Smooth muscle cell (in vitro differentiated cells): ENCODE data around the gene NEIL3. TPM values are rescaled to one million over a fixed set of nuclear protein-coding genes. Genes with fewer than 3 reads are reported as not detected.
"Not testable (repeated sequence)": the region's sequence is repeated elsewhere in the genome, so short reads cannot be mapped to it uniquely, and the experiment has no call there.

Experiments used
- DNase-seq: peaks from one replicate; lab custom pipeline; 2025; ENCODE audit not compliant: unreplicated experiment; lab: John Stamatoyannopoulos, UW
- H2AFZ ChIP-seq: fragments of 200-600 bp; sonication (generic); 2 replicates; pipeline ENCODE4 v1.6.0; 2016; ENCODE audit warnings: antibody characterized with exemption, low read depth, mild to moderate bottlenecking
- H3F3A ChIP-seq: fragments of 200-600 bp; sonication (generic); 2 replicates; pipeline ENCODE4 v1.6.0; 2017; ENCODE audit warnings: antibody characterized with exemption, low read depth
- H3K27ac ChIP-seq: fragments of 200-600 bp; sonication (generic); 2 replicates; pipeline ENCODE4 v1.5.1; 2016; ENCODE audit warnings: low read depth, mild to moderate bottlenecking
- H3K27me3 ChIP-seq: fragments of 200-600 bp; sonication (generic); 2 replicates; pipeline ENCODE4 v1.6.1; 2016; ENCODE audit warnings: low read depth, mild to moderate bottlenecking
- H3K36me3 ChIP-seq: fragments of 200-600 bp; sonication (generic); 2 replicates; pipeline ENCODE4 v1.5.1; 2016; ENCODE audit warnings: low read depth
- H3K4me1 ChIP-seq: fragments of 200-600 bp; sonication (generic); 2 replicates; pipeline ENCODE4 v1.5.1; 2016; ENCODE audit warnings: low read depth
- H3K4me2 ChIP-seq: fragments of 200-600 bp; sonication (generic); 2 replicates; pipeline ENCODE4 v1.6.0; 2016; ENCODE audit warnings: mild to moderate bottlenecking
- H3K4me3 ChIP-seq: fragments of 200-600 bp; sonication (generic); 2 replicates; pipeline ENCODE4 v1.5.1; 2016; ENCODE audit warnings: mild to moderate bottlenecking
- H3K79me2 ChIP-seq: fragments of 200-600 bp; sonication (generic); 2 replicates; pipeline ENCODE4 v1.6.0; 2016; ENCODE audit warnings: low read depth, mild to moderate bottlenecking
- H3K9ac ChIP-seq: fragments of 200-600 bp; sonication (generic); 2 replicates; pipeline ENCODE4 v1.6.0; 2016; ENCODE audit warnings: low read depth
- H3K9me3 ChIP-seq: fragments of 200-600 bp; sonication (generic); replicated peaks from 2 replicates; pipeline ENCODE4 v1.5.1; 2016; ENCODE audit warnings: low read depth
- H4K20me1 ChIP-seq: fragments of 200-600 bp; sonication (generic); 2 replicates; pipeline ENCODE4 v1.6.0; 2016; ENCODE audit warnings: low read depth
- CTCF ChIP-seq: fragments of 200-600 bp; sonication (generic); IDR thresholded peaks from 2 replicates; pipeline ENCODE4 v1.5.1; 2017; ENCODE audit warnings: borderline replicate concordance, mild to moderate bottlenecking, antibody characterized with exemption; ENCODE audit not compliant: insufficient read depth, poor library complexity, severe bottlenecking
- WGBS: methylation state at CpG from one replicate; pipeline ENCODE4 v1.1.7; 2016; ENCODE audit warnings: low lambda C conversion rate; 5-methylcytosine and 5-hydroxymethylcytosine counted together
- polyA plus RNA-seq: library from polyadenylated mRNA; unstranded; fragments of >200 nt; fragmentation: Nextera tagmentation; extraction: Ambion mirVana; gene quantifications from 2 replicates; pipeline ENCODE4 v1.2.1, GENCODE V29; 2016
- total RNA-seq: library from RNA; depleted of rRNA; stranded (reverse); fragments of >200 nt; gene quantifications from 2 replicates; pipeline ENCODE4 v1.2.3, GENCODE V29; 2014

The NEIL3 gene
- total and polyA plus RNA-seq, 2 experiments from 2014 or later, result 2.7 to 3.7 TPM

- no peaks in the 10 kb centered on the region for H3K9me3 ChIP-seq
- no peaks in the 10 kb centered on the region for H3K36me3 ChIP-seq
- H3K9ac ChIP-seq, result no peak overlapping the region
- no peak overlapping the region for H2AFZ ChIP-seq
- no peaks in the 10 kb centered on the region for H3K79me2 ChIP-seq
- H3K4me2 ChIP-seq, result no peak overlapping the region
- no peak overlapping the region for H3K27ac ChIP-seq
- no peaks in the 10 kb centered on the region for H4K20me1 ChIP-seq
- no peak for DNase-seq
- no peak for TF ChIP-seq CTCF
- H3F3A ChIP-seq, result no peaks in the 10 kb centered on the region
- WGBS, result 95% methylated on average over 4 of the region's 4 CpGs
- H3K27me3 ChIP-seq, result no peaks in the 10 kb centered on the region
- H3K4me3 ChIP-seq, result no peak overlapping the region
- no peaks in the 10 kb centered on the region for H3K4me1 ChIP-seq
These were observed 7.1 kb upstream of the NEIL3 start for GRCh38 chr4:177302371-177303100.

GRCh38 chr4:177304094-177304493 lies 5.6 kb upstream of the NEIL3 start:
- no peak overlapping the region for H3K4me3 ChIP-seq
- H3K36me3 ChIP-seq, result no peaks in the 10 kb centered on the region
- no peaks in the 10 kb centered on the region for H3K79me2 ChIP-seq
- H3K4me1 ChIP-seq, result no peaks in the 10 kb centered on the region
- no peak overlapping the region for H2AFZ ChIP-seq
- H4K20me1 ChIP-seq, result no peaks in the 10 kb centered on the region
- no peaks in the 10 kb centered on the region for H3K27me3 ChIP-seq
- H3K4me2 ChIP-seq, result no peak overlapping the region
- H3K9me3 ChIP-seq, result no peaks in the 10 kb centered on the region
- no peaks in the 10 kb centered on the region for H3F3A ChIP-seq
- H3K27ac ChIP-seq, result no peak overlapping the region
- 97% methylated on average over 4 of the region's 4 CpGs for WGBS
- H3K9ac ChIP-seq, result no peak overlapping the region
- no peak for TF ChIP-seq CTCF
- no peak for DNase-seq

GRCh38 chr4:177304864-177305263 lies 4.8 kb upstream of the NEIL3 start:
- H3K4me3 ChIP-seq, H3K27me3 ChIP-seq, H4K20me1 ChIP-seq, H3K9me3 ChIP-seq, DNase-seq, H3K9ac ChIP-seq, H3K4me1 ChIP-seq, H2AFZ ChIP-seq, H3K27ac ChIP-seq, H3K79me2 ChIP-seq, H3K36me3 ChIP-seq, H3F3A ChIP-seq, H3K4me2 ChIP-seq: not testable (repeated sequence)
- WGBS, result 97% methylated on average over 3 of the region's 3 CpGs

- Histone ChIP-seq H3K36me3 (no peaks in the 10 kb centered on the region), H3K4me1 (peaks cover 7% of the 10 kb centered on the region), H4K20me1 (no peaks in the 10 kb centered on the region), H3K4me2 (no peak overlapping the region), H2AFZ (peak overlapping the region; percentile 61), H3K27me3 (no peaks in the 10 kb centered on the region), H3F3A (no peaks in the 10 kb centered on the region), H3K9ac (no peak overlapping the region), H3K4me3 (no peak overlapping the region), H3K79me2 (peaks cover 8% of the 10 kb centered on the region), H3K27ac (no peak overlapping the region), H3K9me3 (no peaks in the 10 kb centered on the region)
- TF ChIP-seq CTCF, result no peak
- 79% methylated on average over 3 of the region's 3 CpGs for WGBS
- DNase-seq, result no peak
These were observed 1.5 kb upstream of the NEIL3 start for GRCh38 chr4:177308125-177308524.
